Neural progenitor cell (in vitro differentiated cells): ENCODE data around the gene ARPIN. TPM values are rescaled to one million over a fixed set of nuclear protein-coding genes. Genes with fewer than 3 reads are reported as not detected.
"Not testable (repeated sequence)": the region's sequence is repeated elsewhere in the genome, so short reads cannot be mapped to it uniquely, and the experiment has no call there.

Experiments
- DNase-seq: peaks from one replicate; pipeline ENCODE4 v3.0.0-alpha.2; 2016; ENCODE audit warnings: low spot score
- H2AFZ ChIP-seq: fragments of 200-600 bp; sonication (generic); replicated peaks from 2 replicates; pipeline ENCODE4 v1.6.1; 2016; ENCODE audit warnings: antibody characterized with exemption
- H3F3A ChIP-seq: fragments of 200-600 bp; sonication (generic); 2 replicates; pipeline ENCODE4 v1.6.1; 2016; ENCODE audit warnings: antibody characterized with exemption, low read depth
- H3K27ac ChIP-seq: fragments of 200-600 bp; sonication (generic); 2 replicates; pipeline ENCODE4 v1.5.1; 2016; ENCODE audit warnings: mild to moderate bottlenecking
- H3K27me3 ChIP-seq: fragments of 200-600 bp; sonication (generic); 2 replicates; pipeline ENCODE4 v1.6.1; 2016; ENCODE audit warnings: mild to moderate bottlenecking, moderate library complexity
- H3K36me3 ChIP-seq: fragments of 200-600 bp; sonication (generic); 2 replicates; pipeline ENCODE4 v1.5.1; 2016
- H3K4me1 ChIP-seq: fragments of 200-600 bp; sonication (generic); 2 replicates; pipeline ENCODE4 v1.6.1; 2016; ENCODE audit warnings: mixed run types
- H3K4me2 ChIP-seq: fragments of 200-600 bp; sonication (generic); 2 replicates; pipeline ENCODE4 v1.6.1; 2016
- H3K4me3 ChIP-seq: fragments of 200-600 bp; sonication (generic); 2 replicates; pipeline ENCODE4 v1.5.1; 2016
- H3K79me2 ChIP-seq: fragments of 200-600 bp; sonication (generic); 2 replicates; pipeline ENCODE4 v1.6.1; 2016; ENCODE audit warnings: low read depth
- H3K9ac ChIP-seq: fragments of 200-600 bp; sonication (generic); 2 replicates; pipeline ENCODE4 v1.6.1; 2016
- H3K9me3 ChIP-seq: fragments of 200-600 bp; sonication (generic); 2 replicates; pipeline ENCODE4 v1.5.1; 2016; ENCODE audit warnings: low read depth
- H4K20me1 ChIP-seq: fragments of 200-600 bp; sonication (generic); 2 replicates; pipeline ENCODE4 v1.6.1; 2016; ENCODE audit warnings: low read depth
- H3K27ac Mint-ChIP-seq: 3 replicates; pipeline ENCODE4 v1.8.0; 2021; ENCODE audit warnings: mixed read lengths
- H3K27me3 Mint-ChIP-seq: 2 replicates; pipeline ENCODE4 v1.8.0; 2022; ENCODE audit warnings: low read depth, mild to moderate bottlenecking, inconsistent platforms, moderate library complexity, mixed read lengths; ENCODE audit not compliant: insufficient read depth
- H3K36me3 Mint-ChIP-seq: 3 replicates; pipeline ENCODE4 v1.8.0; 2021; ENCODE audit warnings: mixed read lengths
- H3K4me1 Mint-ChIP-seq: 3 replicates; pipeline ENCODE4 v1.8.0; 2021; ENCODE audit warnings: mixed read lengths
- H3K4me3 Mint-ChIP-seq: 3 replicates; pipeline ENCODE4 v1.8.0; 2021; ENCODE audit warnings: mild to moderate bottlenecking, moderate library complexity, mixed read lengths
- H3K9me3 Mint-ChIP-seq: 3 replicates; pipeline ENCODE4 v1.8.0; 2020; ENCODE audit warnings: mixed read lengths
- CTCF ChIP-seq: fragments of 200-600 bp; sonication (generic); IDR thresholded peaks from 2 replicates; pipeline ENCODE4 v1.5.1; 2017; ENCODE audit warnings: antibody characterized with exemption, mild to moderate bottlenecking
- EZH2 ChIP-seq: fragments of 200-600 bp; sonication (generic); IDR thresholded peaks from 2 replicates; pipeline ENCODE4 v1.6.1; 2017; ENCODE audit warnings: antibody characterized with exemption, mild to moderate bottlenecking, moderate library complexity
- EZH2phosphoT487 ChIP-seq: fragments of 200-600 bp; sonication (generic); IDR thresholded peaks from 2 replicates; pipeline ENCODE4 v1.6.1; 2017; ENCODE audit warnings: antibody characterized with exemption
- total RNA-seq: library from RNA; depleted of rRNA; stranded (reverse); fragments of >200 nt; gene quantifications from 2 replicates; pipeline ENCODE4 v1.2.3, GENCODE V29; 2015; ENCODE audit warnings: low replicate concordance

ARPIN gene
- total RNA-seq, 1 donor from 2014 or later = 5.9 TPM

GRCh38 chr15:89946681-89947299 lies 34.0 kb upstream of the ARPIN start:
- TF ChIP-seq EZH2 = no peak
- TF ChIP-seq CTCF = no peak
- no peak for TF ChIP-seq EZH2phosphoT487
- no peak overlapping the region for H2AFZ ChIP-seq
- H3K4me3 Mint-ChIP-seq = no peak overlapping the region
- no peaks in the 10 kb centered on the region for H3K27me3 ChIP-seq
- H3K36me3 ChIP-seq = no peaks in the 10 kb centered on the region
- no peaks in the 10 kb centered on the region for H3K27me3 Mint-ChIP-seq
- H3K4me2 ChIP-seq = no peak overlapping the region
- H3K9me3 ChIP-seq = no peaks in the 10 kb centered on the region
- H3K9ac ChIP-seq = no peak overlapping the region
- H3K79me2 ChIP-seq = no peaks in the 10 kb centered on the region
- H4K20me1 ChIP-seq = no peaks in the 10 kb centered on the region
- H3K36me3 Mint-ChIP-seq = no peaks in the 10 kb centered on the region
- no peak overlapping the region for H3K27ac Mint-ChIP-seq
- no peak overlapping the region for H3K27ac ChIP-seq
- no peak for DNase-seq
- no peaks in the 10 kb centered on the region for H3K4me1 ChIP-seq
- H3F3A ChIP-seq = no peaks in the 10 kb centered on the region
- no peaks in the 10 kb centered on the region for H3K9me3 Mint-ChIP-seq
- no peak overlapping the region for H3K4me3 ChIP-seq
- no peaks in the 10 kb centered on the region for H3K4me1 Mint-ChIP-seq

GRCh38 chr15:89943721-89944120 lies 31.0 kb upstream of the ARPIN start:
- not testable (repeated sequence) for H3K4me1 Mint-ChIP-seq, DNase-seq, H3K4me3 ChIP-seq, H3K9me3 ChIP-seq, H3K27ac ChIP-seq, H3K27me3 ChIP-seq, H3K4me3 Mint-ChIP-seq, H3K79me2 ChIP-seq, H3F3A ChIP-seq, H3K36me3 Mint-ChIP-seq, H3K9me3 Mint-ChIP-seq, H2AFZ ChIP-seq, H3K4me2 ChIP-seq, H3K4me1 ChIP-seq, H3K36me3 ChIP-seq, H3K9ac ChIP-seq, H3K27ac Mint-ChIP-seq, H3K27me3 Mint-ChIP-seq, H4K20me1 ChIP-seq

GRCh38 chr15:89939910-89940309 lies 27.2 kb upstream of the ARPIN start:
- no peak overlapping the region for H3K9ac ChIP-seq
- no peak overlapping the region for H2AFZ ChIP-seq
- no peak overlapping the region for H3K4me2 ChIP-seq
- H3K4me3 Mint-ChIP-seq = no peak overlapping the region
- no peaks in the 10 kb centered on the region for H3K36me3 Mint-ChIP-seq
- H3K9me3 ChIP-seq = no peaks in the 10 kb centered on the region
- H4K20me1 ChIP-seq = no peaks in the 10 kb centered on the region
- H3K27ac ChIP-seq = no peak overlapping the region
- no peak for DNase-seq
- no peaks in the 10 kb centered on the region for H3F3A ChIP-seq
- no peak overlapping the region for H3K4me3 ChIP-seq
- no peaks in the 10 kb centered on the region for H3K4me1 Mint-ChIP-seq
- H3K79me2 ChIP-seq = no peaks in the 10 kb centered on the region
- H3K9me3 Mint-ChIP-seq = no peaks in the 10 kb centered on the region
- no peaks in the 10 kb centered on the region for H3K4me1 ChIP-seq
- no peak for TF ChIP-seq CTCF
- no peak for TF ChIP-seq EZH2
- TF ChIP-seq EZH2phosphoT487 = no peak
- no peaks in the 10 kb centered on the region for H3K36me3 ChIP-seq
- no peaks in the 10 kb centered on the region for H3K27me3 Mint-ChIP-seq
- no peaks in the 10 kb centered on the region for H3K27me3 ChIP-seq
- no peak overlapping the region for H3K27ac Mint-ChIP-seq

GRCh38 chr15:89939377-89939776 lies 26.6 kb upstream of the ARPIN start:
- H3K4me1 Mint-ChIP-seq, H3K4me2 ChIP-seq, H3K4me1 ChIP-seq, H2AFZ ChIP-seq, H3F3A ChIP-seq, H4K20me1 ChIP-seq, H3K36me3 Mint-ChIP-seq, H3K4me3 ChIP-seq, H3K79me2 ChIP-seq, H3K27ac ChIP-seq, H3K36me3 ChIP-seq, H3K27me3 ChIP-seq, H3K27ac Mint-ChIP-seq, H3K9me3 Mint-ChIP-seq, H3K9me3 ChIP-seq, H3K9ac ChIP-seq, DNase-seq, H3K4me3 Mint-ChIP-seq, H3K27me3 Mint-ChIP-seq: not testable (repeated sequence)
